HFF-Myc (cell line): Measurements from ENCODE around the gene NELFB.

Source experiments
- DNase-seq: peaks from one replicate; pipeline ENCODE4 v3.0.0-alpha.2; 2011; ENCODE audit warnings: low read depth; ENCODE audit errors: extremely low read depth
- H3K4me3 ChIP-seq: replicated peaks from 2 replicates; pipeline ENCODE4 v1.5.1; 2011; ENCODE audit warnings: low read depth, mild to moderate bottlenecking, control low read depth, low read length
- TF ChIP-seq, protein P1 (sequence below): IDR thresholded peaks from 2 replicates; pipeline ENCODE4 v1.5.1; 2012; ENCODE audit warnings: mild to moderate bottlenecking, low read depth, low read length, control low read depth; ENCODE audit errors: missing control alignments

The NELFB gene

DNA sequence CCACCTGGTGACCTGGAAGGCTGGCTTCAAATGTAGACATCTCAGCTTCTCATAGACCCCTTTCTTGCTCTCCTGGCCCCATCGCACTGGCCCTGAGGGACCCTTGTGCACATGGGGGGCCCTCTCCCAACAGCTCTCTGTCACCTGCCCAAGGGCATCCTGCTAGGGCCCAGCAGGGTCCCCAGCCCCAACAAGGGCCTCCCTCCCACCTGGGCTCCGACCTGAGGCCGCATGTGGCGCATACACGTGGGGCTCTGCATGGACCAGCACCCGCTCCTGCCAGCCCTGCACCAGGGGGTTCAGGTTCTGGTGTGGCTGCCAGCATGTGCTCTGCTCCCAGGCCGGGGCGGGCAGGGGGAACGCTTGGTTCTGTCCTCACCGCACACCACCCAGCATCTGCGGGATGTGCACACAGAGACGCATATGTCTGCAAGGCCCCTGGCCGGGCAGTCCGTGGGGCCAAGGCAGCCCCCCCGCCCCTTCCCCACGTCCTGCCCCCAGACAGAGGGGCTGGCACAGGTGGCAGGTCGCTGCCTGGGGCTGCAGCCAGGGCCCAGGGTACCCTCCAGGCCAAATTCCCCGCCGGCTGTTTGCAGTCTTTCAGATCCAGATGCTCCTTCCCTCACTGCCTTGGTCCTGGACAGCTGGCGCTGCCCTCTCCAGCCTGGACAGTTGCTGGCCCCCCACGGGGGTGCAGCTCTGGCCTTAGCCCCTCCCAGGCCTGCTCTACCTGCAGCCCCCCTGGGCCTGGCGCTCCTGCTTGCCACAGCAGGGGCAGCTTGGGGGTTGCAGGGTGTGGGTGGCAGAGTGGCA lies 64.8 kb downstream of the NELFB start:
- no peak for DNase-seq
- no peak overlapping the region for H3K4me3 ChIP-seq
- TF ChIP-seq, protein P1, sequence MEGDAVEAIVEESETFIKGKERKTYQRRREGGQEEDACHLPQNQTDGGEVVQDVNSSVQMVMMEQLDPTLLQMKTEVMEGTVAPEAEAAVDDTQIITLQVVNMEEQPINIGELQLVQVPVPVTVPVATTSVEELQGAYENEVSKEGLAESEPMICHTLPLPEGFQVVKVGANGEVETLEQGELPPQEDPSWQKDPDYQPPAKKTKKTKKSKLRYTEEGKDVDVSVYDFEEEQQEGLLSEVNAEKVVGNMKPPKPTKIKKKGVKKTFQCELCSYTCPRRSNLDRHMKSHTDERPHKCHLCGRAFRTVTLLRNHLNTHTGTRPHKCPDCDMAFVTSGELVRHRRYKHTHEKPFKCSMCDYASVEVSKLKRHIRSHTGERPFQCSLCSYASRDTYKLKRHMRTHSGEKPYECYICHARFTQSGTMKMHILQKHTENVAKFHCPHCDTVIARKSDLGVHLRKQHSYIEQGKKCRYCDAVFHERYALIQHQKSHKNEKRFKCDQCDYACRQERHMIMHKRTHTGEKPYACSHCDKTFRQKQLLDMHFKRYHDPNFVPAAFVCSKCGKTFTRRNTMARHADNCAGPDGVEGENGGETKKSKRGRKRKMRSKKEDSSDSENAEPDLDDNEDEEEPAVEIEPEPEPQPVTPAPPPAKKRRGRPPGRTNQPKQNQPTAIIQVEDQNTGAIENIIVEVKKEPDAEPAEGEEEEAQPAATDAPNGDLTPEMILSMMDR = no peak

DNA sequence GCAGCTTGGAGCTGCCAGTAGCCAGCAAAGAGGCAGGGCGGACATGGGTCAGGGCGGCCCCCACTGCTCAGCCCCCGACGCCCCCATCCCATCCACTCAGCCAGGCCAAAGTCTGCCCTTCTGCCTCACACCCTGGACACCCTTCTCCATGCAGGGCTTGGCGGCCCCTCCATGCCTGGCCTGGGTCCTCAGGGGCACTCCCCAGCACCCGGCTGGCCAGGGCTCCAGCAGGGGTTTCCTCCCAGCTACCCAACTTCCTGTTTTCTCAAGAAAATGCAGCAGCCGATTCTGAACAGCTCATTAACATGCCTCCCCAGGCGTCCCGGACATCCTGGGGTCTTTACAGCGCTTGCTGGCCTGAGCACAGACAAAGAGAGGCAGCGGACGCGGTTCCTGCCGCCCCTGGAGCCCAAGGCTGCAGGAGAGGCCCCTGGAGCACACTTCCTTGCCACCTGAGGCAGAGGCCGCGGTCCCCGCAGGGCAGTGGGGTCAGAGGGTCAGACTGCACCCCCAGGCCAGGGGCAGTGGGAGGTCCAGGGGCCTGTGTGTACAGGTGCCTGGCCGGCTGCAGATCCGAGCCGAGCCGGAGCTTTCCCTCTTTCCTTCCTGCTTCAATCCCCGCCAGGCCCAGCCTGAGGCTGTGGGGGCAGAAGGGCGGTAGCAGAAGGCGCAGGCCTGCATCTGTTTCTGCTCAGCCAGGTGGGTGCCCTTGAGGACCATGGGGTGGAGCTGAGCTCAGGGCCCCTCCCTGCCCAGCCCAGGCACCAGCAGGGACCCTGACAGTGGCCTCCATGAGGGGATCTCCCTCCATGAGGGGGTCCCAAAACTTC lies 65.6 kb downstream of the NELFB start:
- DNase-seq = no peak
- H3K4me3 ChIP-seq = no peak overlapping the region
- TF ChIP-seq, protein P1 = no peak

DNA sequence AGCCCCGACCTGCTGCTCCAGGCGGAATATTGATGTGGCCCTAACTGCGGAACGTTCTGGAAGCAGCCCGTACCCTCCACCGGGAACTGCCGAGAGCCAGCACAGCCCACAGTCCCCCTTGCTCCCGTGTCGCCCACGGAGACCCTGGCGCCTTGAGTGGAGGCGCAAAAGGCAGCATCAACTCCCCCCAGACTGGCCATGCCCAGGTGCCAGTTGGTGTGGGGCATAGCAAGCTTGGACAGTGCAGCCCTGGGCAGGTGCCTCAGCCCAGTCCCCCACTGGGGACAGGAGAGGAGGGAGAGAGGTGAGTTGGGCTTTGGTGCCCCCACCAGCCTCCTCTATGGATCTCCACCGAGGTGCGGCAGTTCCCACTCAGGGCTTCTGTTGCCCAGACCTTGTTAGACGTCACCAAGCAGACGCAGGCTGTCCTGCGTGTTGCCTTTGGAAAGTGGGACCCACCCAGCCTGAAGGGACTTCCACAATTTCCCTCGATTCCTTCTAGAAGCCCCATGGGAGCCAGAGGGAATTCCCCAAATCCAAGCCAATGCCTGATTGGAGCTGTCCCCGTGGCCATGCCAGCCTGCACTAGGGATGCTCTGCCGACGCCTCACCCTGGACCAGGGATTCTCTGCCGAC lies 66.7 kb downstream of the NELFB start:
- DNase-seq = no peak
- TF ChIP-seq, protein P1 = no peak
- no peak overlapping the region for H3K4me3 ChIP-seq
